HepG2 (cell line): ENCODE results near the gene UBE2D3. TPM values are rescaled to one million over a fixed set of nuclear protein-coding genes. Genes with fewer than 3 reads are reported as not detected.
A peak's percentile ranks its signal among the peaks of the same experiment; 100 is the strongest.

Experiments used
- ATAC-seq: fragments of 200-7000 bp; cut with Tn5 transposase; 3 replicates; pipeline ENCODE4 v1.9.1; 2020; ENCODE audit warnings: mild to moderate bottlenecking, moderate library complexity
- BruUV-seq: library from RNA; stranded (reverse); fragments of 400-500 nt; replicated peaks from 2 replicates; lab custom pipeline; 2021; lab: Mats Ljungman, UMichigan
- CTCF ChIA-PET: fragments of 300-600 bp; formaldehyde crosslinking; extraction: SDS; loops from one replicate; lab custom pipeline; 2021; ENCODE audit warnings: low total read pairs, inconsistent platforms, low intra/inter-chr PET ratio; lab: Yijun Ruan, JAX
- POLR2A ChIA-PET: fragments of 350-600 bp; sonication (Branson Sonifier 250); formaldehyde crosslinking; loops from one replicate; lab custom pipeline; 2020; ENCODE audit warnings: antibody characterized with exemption, inconsistent platforms; lab: Yijun Ruan, JAX
- DNase-seq: peaks from one replicate; pipeline ENCODE4 v3.0.0-alpha.2; 2015; ENCODE audit warnings: low spot score
- FAIRE-seq: peaks from 3 replicates; lab custom pipeline; 2011; peaks lifted over from hg19 to GRCh38; lab: Jason Lieb, UNC
- H2AFZ ChIP-seq: one replicate; pipeline ENCODE4 v1.6.1; 2011; ENCODE audit warnings: low read length, inconsistent platforms
- H3K27ac ChIP-seq: fragments of 300-600 bp; 3 replicates; pipeline ENCODE4 v1.8.0; 2011; ENCODE audit warnings: mixed run types, mild to moderate bottlenecking, mixed read lengths, low read length, inconsistent platforms; ENCODE audit not compliant: insufficient read depth; ENCODE audit errors: extremely low read length
- H3K27me3 ChIP-seq, 2 experiments: fragments of 200-600 bp in 1 of 2; 2 replicates in 1 of 2; 3 replicates in 1 of 2; pipeline versions ENCODE4 v1.6.0 to v1.8.0; 2011; ENCODE audit warnings: low read length in 2 of 2, mild to moderate bottlenecking in 2 of 2, moderate library complexity in 2 of 2, inconsistent platforms in 1 of 2; ENCODE audit not compliant: insufficient read depth in 2 of 2, control insufficient read depth in 1 of 2
- H3K36me3 ChIP-seq, 2 experiments: fragments of 200-600 bp in 1 of 2; replicated peaks in 1 of 2; 2 replicates in 1 of 2; 3 replicates in 1 of 2; pipeline versions ENCODE4 v1.5.1 to v1.8.0; 2011; ENCODE audit warnings: low read length in 2 of 2, inconsistent platforms in 1 of 2; ENCODE audit not compliant: insufficient read depth in 2 of 2, control insufficient read depth in 1 of 2
- H3K4me1 ChIP-seq: 2 replicates; pipeline ENCODE4 v1.5.1; 2012; ENCODE audit warnings: low read length, inconsistent platforms; ENCODE audit not compliant: insufficient read depth
- H3K4me2 ChIP-seq: 2 replicates; pipeline ENCODE4 v1.6.0; 2011; ENCODE audit warnings: low read depth, low read length, inconsistent platforms
- H3K4me3 ChIP-seq, 3 experiments: fragments of 200-600 bp in 1 of 3; sonication (generic), shearing (Covaris generic) in 1 of 3; replicated peaks in 1 of 3; 2 replicates each; pipeline ENCODE4 v1.5.1; 2011 to 2016; ENCODE audit warnings: low read length in 3 of 3, inconsistent platforms in 2 of 3, low read depth in 2 of 3, mild to moderate bottlenecking in 2 of 3, control low read depth in 1 of 3, mixed read lengths in 1 of 3; ENCODE audit not compliant: insufficient read depth in 1 of 3
- H3K79me2 ChIP-seq: one replicate; pipeline ENCODE4 v1.6.1; 2011; ENCODE audit warnings: low read length, inconsistent platforms; ENCODE audit not compliant: insufficient read depth
- H3K9ac ChIP-seq: 2 replicates; pipeline ENCODE4 v1.6.0; 2011; ENCODE audit warnings: mild to moderate bottlenecking, low read depth, low read length, inconsistent platforms; ENCODE audit not compliant: insufficient read depth
- H3K9me3 ChIP-seq: 2 replicates; pipeline ENCODE4 v1.5.1; 2012; ENCODE audit warnings: mild to moderate bottlenecking, low read length
- H4K20me1 ChIP-seq: 2 replicates; pipeline ENCODE4 v1.6.0; 2011; ENCODE audit warnings: inconsistent platforms, mild to moderate bottlenecking, low read length, moderate library complexity; ENCODE audit not compliant: insufficient read depth
- HNF4A ChIP-seq: sonication (generic); formaldehyde crosslinking; IDR thresholded peaks from 2 replicates; pipeline ENCODE4 v1.4.0; 2020; ENCODE audit warnings: missing genetic modification reagents
- MED8 ChIP-seq: sonication (generic); formaldehyde crosslinking; IDR thresholded peaks from 2 replicates; pipeline ENCODE4 v1.8.1; 2023; ENCODE audit warnings: mild to moderate bottlenecking, missing genetic modification reagents; ENCODE audit not compliant: insufficient replicate concordance
- POLR2AphosphoS5 ChIP-seq: IDR thresholded peaks from 2 replicates; pipeline ENCODE4 v1.6.1; 2012; ENCODE audit warnings: low read depth, low read length
- PPARG ChIP-seq: conservative IDR thresholded peaks from 2 replicates; pipeline ENCODE4 v1.6.1; 2016; ENCODE audit warnings: missing biosample characterization, missing genetic modification reagents
- SAP130 ChIP-seq: IDR thresholded peaks from 2 replicates; pipeline ENCODE4 v1.6.1; 2016; ENCODE audit warnings: low read depth
- ZFP36L1 ChIP-seq: sonication (generic); formaldehyde crosslinking; IDR thresholded peaks from 2 replicates; pipeline ENCODE4 v1.8.0; 2022; ENCODE audit warnings: mild to moderate bottlenecking, missing genetic modification reagents, moderate library complexity
- whole genome bisulfite sequencing: methylation state at CpG from one replicate; pipeline ENCODE4 v1.1.6; 2017; ENCODE audit warnings: low lambda C conversion rate; 5-methylcytosine and 5-hydroxymethylcytosine counted together
- in situ Hi-C: cut with HindIII; loops from 2 replicates; pipeline ENCODE4 v1.10.0; 2017; ENCODE audit warnings: low pct_unique_long_range_greater_than_20kb; ENCODE audit not compliant: extremely low pct_ligation_motif_present
- intact Hi-C: fragments of 100-400 bp; cut with micrococcal nuclease; formaldehyde crosslinking; loops from one replicate; pipeline ENCODE4 v1.10.0; 2022; ENCODE audit not compliant: unreplicated experiment
- polyA plus RNA-seq, 8 experiments: library from polyadenylated mRNA; depleted of rRNA in 3 of 8; stranded (reverse) in 7 of 8; unstranded in 1 of 8; fragments of >200 nt; fragmentation: Illumina TruSeq in 4 of 8; extraction: Trizol in 4 of 8; gene quantifications; 2 replicates each; pipeline versions ENCODE4 v1.2.1 to v1.2.3, GENCODE V29; 2011 to 2016; ENCODE audit warnings: low read depth in 4 of 8, missing spikeins in 1 of 8, mixed read lengths in 1 of 8; ENCODE audit not compliant: insufficient read depth in 1 of 8
- total RNA-seq, 5 experiments: library from RNA; depleted of rRNA; stranded (reverse); fragments of >200 nt; fragmentation: Illumina TruSeq; extraction: Trizol; gene quantifications; 2 replicates each; pipeline ENCODE4 v1.2.3, GENCODE V29; 2016; ENCODE audit warnings: low read depth in 1 of 5
- TF ChIP-seq, protein P1 (sequence below): IDR thresholded peaks from 2 replicates; pipeline ENCODE4 v1.6.1; 2012; ENCODE audit warnings: inconsistent platforms
- TF ChIP-seq, protein P2 (sequence below): sonication (generic); formaldehyde crosslinking; IDR thresholded peaks from 2 replicates; pipeline ENCODE4 v1.5.0; 2020; ENCODE audit warnings: mild to moderate bottlenecking, missing genetic modification reagents
- TF ChIP-seq, protein P3 (sequence below): sonication (generic); formaldehyde crosslinking; IDR thresholded peaks from 2 replicates; pipeline ENCODE4 v1.4.0; 2020; ENCODE audit warnings: missing genetic modification reagents, borderline replicate concordance

UBE2D3 gene
- total and polyA plus RNA-seq, 2 of the 13 experiments (the other 11 are each of a cell fraction or from before 2014, with no cell fraction given): 224 to 293 TPM

DNA sequence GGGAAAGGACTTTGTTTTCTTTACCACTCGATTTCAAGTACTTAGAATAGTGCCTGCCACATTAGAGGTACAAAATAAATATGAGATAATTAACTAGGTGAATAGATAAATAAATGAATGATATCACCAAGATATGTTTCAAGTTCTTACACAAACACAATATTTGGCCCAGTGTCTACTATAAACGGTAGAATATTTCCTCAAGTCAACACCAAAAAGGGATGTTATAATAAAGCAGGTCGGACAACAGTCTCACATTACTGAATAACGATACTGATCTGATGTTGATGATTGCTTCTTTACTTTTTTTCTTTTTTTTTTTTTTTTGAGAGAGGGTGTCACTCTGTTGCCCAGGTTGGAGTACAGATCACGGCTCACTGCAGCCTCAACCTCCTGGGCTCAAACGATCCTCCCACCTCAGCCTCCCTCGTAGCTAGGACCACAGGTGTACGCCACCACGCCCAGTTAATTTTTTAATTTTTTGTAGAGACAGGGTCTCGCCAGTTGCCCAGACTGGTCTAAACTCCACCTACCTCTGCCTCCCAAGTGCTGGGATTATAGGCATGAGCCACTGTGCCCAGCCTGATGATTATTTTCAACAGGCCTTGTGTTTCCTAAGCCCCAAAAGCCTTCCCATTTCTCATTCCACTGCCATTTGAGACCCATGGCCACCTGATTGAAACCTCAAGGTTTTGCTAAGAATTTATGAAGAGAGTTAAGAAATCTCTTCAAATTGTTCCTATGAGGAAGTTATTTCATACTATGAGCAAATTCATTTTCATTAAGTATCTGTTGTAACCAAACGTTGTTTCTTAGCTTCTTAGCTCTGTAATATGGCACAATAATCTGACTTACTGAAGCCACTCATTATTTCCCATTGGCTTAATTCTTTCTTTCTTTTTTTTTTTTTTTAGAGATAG is 68.8 kb downstream of the UBE2D3 start:
- Histone ChIP-seq H2AFZ (no peak overlapping the region), H3K27me3 (no peaks in the 10 kb centered on the region; a peak in 1 of 5 replicates), H3K4me3 (no peak overlapping the region; a peak in 1 of 6 replicates), H3K27ac (peak overlapping the region; percentile 44), H4K20me1 (no peaks in the 10 kb centered on the region), H3K4me2 (peak overlapping the region; percentile 99), H3K36me3 (no peaks in the 10 kb centered on the region), H3K4me1 (peaks cover 46% of the 10 kb centered on the region), H3K9ac (no peak overlapping the region), H3K9me3 (no peaks in the 10 kb centered on the region), H3K79me2 (peaks cover 48% of the 10 kb centered on the region)
- no peak for DNase-seq
- no TSS peak for BruUV-seq
- WGBS: 85% methylated on average over 11 of the region's 11 CpGs
- POLR2A ChIA-PET: no interaction called here
- FAIRE-seq: no peak
- in situ Hi-C loops: no loop called here
- no peak for ATAC-seq
- CTCF ChIA-PET: no interaction called here
- intact Hi-C loops: no loop called here
- TF ChIP-seq, protein P1, sequence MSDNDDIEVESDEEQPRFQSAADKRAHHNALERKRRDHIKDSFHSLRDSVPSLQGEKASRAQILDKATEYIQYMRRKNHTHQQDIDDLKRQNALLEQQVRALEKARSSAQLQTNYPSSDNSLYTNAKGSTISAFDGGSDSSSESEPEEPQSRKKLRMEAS: no peak
- TF ChIP-seq, protein P2, sequence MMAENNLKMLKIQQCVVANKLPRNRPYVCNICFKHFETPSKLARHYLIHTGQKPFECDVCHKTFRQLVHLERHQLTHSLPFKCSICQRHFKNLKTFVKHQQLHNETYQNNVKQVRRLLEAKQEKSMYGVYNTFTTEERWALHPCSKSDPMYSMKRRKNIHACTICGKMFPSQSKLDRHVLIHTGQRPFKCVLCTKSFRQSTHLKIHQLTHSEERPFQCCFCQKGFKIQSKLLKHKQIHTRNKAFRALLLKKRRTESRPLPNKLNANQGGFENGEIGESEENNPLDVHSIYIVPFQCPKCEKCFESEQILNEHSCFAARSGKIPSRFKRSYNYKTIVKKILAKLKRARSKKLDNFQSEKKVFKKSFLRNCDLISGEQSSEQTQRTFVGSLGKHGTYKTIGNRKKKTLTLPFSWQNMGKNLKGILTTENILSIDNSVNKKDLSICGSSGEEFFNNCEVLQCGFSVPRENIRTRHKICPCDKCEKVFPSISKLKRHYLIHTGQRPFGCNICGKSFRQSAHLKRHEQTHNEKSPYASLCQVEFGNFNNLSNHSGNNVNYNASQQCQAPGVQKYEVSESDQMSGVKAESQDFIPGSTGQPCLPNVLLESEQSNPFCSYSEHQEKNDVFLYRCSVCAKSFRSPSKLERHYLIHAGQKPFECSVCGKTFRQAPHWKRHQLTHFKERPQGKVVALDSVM (CRISPR knock-in tag): peak; percentile 40; the same call in 1 of the 2 replicates

DNA sequence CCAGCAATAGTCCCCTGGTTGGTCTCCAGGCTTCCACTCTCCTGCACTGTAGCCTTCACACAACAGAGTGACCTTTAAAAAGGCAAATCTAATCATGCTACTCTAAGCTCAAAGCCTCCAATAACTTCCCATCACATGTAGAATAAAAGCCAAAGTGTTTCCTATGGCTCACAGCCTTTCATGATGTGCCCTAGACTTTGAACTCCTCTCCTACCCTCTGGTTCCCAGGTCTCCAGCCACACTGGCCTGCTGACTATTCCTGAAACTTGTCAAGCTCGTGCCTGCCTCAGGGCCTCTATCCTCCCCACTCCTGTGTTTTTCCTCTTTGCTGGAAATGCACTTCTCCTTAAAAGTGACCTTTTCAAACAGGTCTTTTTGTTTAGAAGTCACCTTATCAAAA is 69.7 kb downstream of the UBE2D3 start:
- BruUV-seq: no TSS peak
- in situ Hi-C loops (no loop called here), intact Hi-C loops (no loop called here)
- Histone ChIP-seq H3K27me3 (no peaks in the 10 kb centered on the region; a peak in 1 of 5 replicates), H4K20me1 (no peaks in the 10 kb centered on the region), H3K9me3 (no peaks in the 10 kb centered on the region), H3K4me2 (peak overlapping the region; percentile 60), H3K79me2 (peaks cover 52% of the 10 kb centered on the region), H3K4me1 (peaks cover 46% of the 10 kb centered on the region), H3K27ac (peak overlapping the region; percentile 44), H3K4me3 (peak overlapping the region in 1 of 3 experiments; percentile 6; a peak in 1 of 6 replicates), H3K36me3 (no peaks in the 10 kb centered on the region), H3K9ac (no peak overlapping the region), H2AFZ (no peak overlapping the region)
- ATAC-seq: peak; percentile 45
- ChIA-PET CTCF (no interaction called here), POLR2A (no interaction called here)
- WGBS: 0% methylated on average over 1 of the region's 1 CpG
- peak; percentile 71 for DNase-seq
- FAIRE-seq: peak; percentile 91
- TF ChIP-seq, protein P3, sequence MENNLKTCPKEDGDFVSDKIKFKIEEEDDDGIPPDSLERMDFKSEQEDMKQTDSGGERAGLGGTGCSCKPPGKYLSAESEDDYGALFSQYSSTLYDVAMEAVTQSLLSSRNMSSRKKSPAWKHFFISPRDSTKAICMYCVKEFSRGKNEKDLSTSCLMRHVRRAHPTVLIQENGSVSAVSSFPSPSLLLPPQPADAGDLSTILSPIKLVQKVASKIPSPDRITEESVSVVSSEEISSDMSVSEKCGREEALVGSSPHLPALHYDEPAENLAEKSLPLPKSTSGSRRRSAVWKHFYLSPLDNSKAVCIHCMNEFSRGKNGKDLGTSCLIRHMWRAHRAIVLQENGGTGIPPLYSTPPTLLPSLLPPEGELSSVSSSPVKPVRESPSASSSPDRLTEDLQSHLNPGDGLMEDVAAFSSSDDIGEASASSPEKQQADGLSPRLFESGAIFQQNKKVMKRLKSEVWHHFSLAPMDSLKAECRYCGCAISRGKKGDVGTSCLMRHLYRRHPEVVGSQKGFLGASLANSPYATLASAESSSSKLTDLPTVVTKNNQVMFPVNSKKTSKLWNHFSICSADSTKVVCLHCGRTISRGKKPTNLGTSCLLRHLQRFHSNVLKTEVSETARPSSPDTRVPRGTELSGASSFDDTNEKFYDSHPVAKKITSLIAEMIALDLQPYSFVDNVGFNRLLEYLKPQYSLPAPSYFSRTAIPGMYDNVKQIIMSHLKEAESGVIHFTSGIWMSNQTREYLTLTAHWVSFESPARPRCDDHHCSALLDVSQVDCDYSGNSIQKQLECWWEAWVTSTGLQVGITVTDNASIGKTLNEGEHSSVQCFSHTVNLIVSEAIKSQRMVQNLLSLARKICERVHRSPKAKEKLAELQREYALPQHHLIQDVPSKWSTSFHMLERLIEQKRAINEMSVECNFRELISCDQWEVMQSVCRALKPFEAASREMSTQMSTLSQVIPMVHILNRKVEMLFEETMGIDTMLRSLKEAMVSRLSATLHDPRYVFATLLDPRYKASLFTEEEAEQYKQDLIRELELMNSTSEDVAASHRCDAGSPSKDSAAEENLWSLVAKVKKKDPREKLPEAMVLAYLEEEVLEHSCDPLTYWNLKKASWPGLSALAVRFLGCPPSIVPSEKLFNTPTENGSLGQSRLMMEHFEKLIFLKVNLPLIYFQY (CRISPR knock-in tag): no peak
- TF ChIP-seq PPARG (CRISPR knock-in tag): 0 out of 2 replicates have a peak, but pooled peaks have one; percentile 30
- TF ChIP-seq MED8 (CRISPR knock-in tag): no peak
- no peak for TF ChIP-seq POLR2AphosphoS5
- peak; percentile 56; the same call in 1 of the 2 replicates for TF ChIP-seq ZFP36L1
- TF ChIP-seq SAP130 (CRISPR knock-in tag): peak; percentile 72
- peak; percentile 81 for TF ChIP-seq HNF4A
